ENCODE data around the gene CD2. TPM values are rescaled to one million over a fixed set of nuclear protein-coding genes. Genes with fewer than 3 reads are reported as not detected.

Gene CD2
- total RNA-seq, 1 experiment from 2014 or later: not detected

DNA sequence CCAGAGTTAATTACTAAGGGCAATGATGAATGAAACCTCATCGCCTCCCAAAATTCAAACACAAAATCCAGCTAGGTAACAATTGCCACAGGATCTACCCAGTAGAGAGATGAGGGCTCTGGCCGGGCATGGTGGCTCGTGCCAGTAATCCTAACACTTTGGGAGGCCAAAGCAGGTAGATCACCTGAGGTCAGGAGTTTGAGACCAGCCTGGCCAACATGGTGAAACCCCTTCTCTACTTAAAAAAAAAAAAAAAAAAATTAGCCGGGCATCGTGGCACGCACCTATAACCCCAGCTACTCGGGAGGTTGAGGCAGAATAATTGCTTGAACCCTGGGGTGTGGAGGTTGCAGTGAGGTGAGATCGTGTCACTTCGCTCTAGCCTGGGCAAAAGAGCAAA is 15.8 kb downstream of the CD2 start:
- no peak overlapping the region for H3K4me3 Mint-ChIP-seq (ENCODE audit: unreplicated experiment)
- H3K27ac Mint-ChIP-seq (ENCODE audit: unreplicated experiment): no peak overlapping the region
- no peaks in the 10 kb centered on the region for H3K27me3 Mint-ChIP-seq (ENCODE audit: insufficient read depth, unreplicated experiment)
- H3K4me3 ChIP-seq (ENCODE audit: low read depth, low read length): no peak overlapping the region
- no peaks in the 10 kb centered on the region for H3K36me3 ChIP-seq (ENCODE audit: control insufficient read depth, insufficient read depth, low read length)
- H3K4me1 ChIP-seq: no peaks in the 10 kb centered on the region
- H3K36me3 Mint-ChIP-seq (ENCODE audit: insufficient read depth, unreplicated experiment): no peaks in the 10 kb centered on the region
- intact Hi-C loops (cut with micrococcal nuclease; ENCODE audit: unreplicated experiment): no loop called here
- TF ChIP-seq, protein P1, sequence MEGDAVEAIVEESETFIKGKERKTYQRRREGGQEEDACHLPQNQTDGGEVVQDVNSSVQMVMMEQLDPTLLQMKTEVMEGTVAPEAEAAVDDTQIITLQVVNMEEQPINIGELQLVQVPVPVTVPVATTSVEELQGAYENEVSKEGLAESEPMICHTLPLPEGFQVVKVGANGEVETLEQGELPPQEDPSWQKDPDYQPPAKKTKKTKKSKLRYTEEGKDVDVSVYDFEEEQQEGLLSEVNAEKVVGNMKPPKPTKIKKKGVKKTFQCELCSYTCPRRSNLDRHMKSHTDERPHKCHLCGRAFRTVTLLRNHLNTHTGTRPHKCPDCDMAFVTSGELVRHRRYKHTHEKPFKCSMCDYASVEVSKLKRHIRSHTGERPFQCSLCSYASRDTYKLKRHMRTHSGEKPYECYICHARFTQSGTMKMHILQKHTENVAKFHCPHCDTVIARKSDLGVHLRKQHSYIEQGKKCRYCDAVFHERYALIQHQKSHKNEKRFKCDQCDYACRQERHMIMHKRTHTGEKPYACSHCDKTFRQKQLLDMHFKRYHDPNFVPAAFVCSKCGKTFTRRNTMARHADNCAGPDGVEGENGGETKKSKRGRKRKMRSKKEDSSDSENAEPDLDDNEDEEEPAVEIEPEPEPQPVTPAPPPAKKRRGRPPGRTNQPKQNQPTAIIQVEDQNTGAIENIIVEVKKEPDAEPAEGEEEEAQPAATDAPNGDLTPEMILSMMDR (IDR thresholded peaks at IDR 0.05; ENCODE audit: insufficient read depth in 1 of 2, low read depth in 1 of 2, low read length in 1 of 2, severe bottlenecking in 1 of 2, unreplicated experiment in 1 of 2): no peak
- POLR2A ChIA-PET: no interaction called here
- no TSS peak for BruUV-seq (replicated peaks)
- no peak for DNase-seq
- CTCF ChIA-PET: no interaction called here
- no peaks in the 10 kb centered on the region for H3K9me3 ChIP-seq
- H3K9me3 Mint-ChIP-seq (ENCODE audit: unreplicated experiment): peaks cover 9% of the 10 kb centered on the region
- no peaks in the 10 kb centered on the region for H3K27me3 ChIP-seq (replicated peaks; ENCODE audit: control insufficient read depth, insufficient read depth, low read length)
- H3K4me1 Mint-ChIP-seq (ENCODE audit: low read depth, unreplicated experiment): no peaks in the 10 kb centered on the region

DNA sequence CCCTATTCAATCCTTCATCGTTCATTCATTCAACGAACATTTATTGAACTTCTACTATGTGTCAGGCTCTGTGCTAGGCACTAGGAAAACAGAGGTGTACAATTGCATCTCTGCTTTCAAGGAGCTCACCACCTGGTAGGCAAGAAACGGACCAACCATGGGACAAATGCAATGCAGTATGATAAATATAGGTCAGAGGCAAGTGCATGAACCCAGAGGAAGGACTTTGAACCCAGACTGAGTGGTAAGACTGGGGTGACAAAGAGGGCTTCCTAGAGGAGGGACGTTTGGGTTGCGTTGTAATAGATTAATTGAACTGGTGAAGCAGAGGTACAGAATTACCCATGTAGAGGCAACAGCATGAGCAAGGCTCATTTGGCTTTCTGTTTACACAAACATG is 16.4 kb downstream of the CD2 start:
- Mint-ChIP-seq H3K4me1 (ENCODE audit: low read depth, unreplicated experiment) (no peaks in the 10 kb centered on the region), H3K36me3 (ENCODE audit: insufficient read depth, unreplicated experiment) (no peaks in the 10 kb centered on the region), H3K27ac (ENCODE audit: unreplicated experiment) (no peak overlapping the region), H3K27me3 (ENCODE audit: insufficient read depth, unreplicated experiment) (no peaks in the 10 kb centered on the region), H3K4me3 (ENCODE audit: unreplicated experiment) (no peak overlapping the region), H3K9me3 (ENCODE audit: unreplicated experiment) (peaks cover 3% of the 10 kb centered on the region)
- no peaks in the 10 kb centered on the region for H3K4me1 ChIP-seq
- H3K4me3 ChIP-seq (ENCODE audit: low read depth, low read length): no peak overlapping the region
- ChIA-PET POLR2A (no interaction called here), CTCF (no interaction called here)
- H3K36me3 ChIP-seq (ENCODE audit: control insufficient read depth, insufficient read depth, low read length): no peaks in the 10 kb centered on the region
- DNase-seq: no peak
- BruUV-seq (replicated peaks): no TSS peak
- TF ChIP-seq, protein P1 (IDR thresholded peaks at IDR 0.05; ENCODE audit: insufficient read depth in 1 of 2, low read depth in 1 of 2, low read length in 1 of 2, severe bottlenecking in 1 of 2, unreplicated experiment in 1 of 2): no peak
- H3K27me3 ChIP-seq (replicated peaks; ENCODE audit: control insufficient read depth, insufficient read depth, low read length): no peaks in the 10 kb centered on the region
- intact Hi-C loops (cut with micrococcal nuclease; ENCODE audit: unreplicated experiment): no loop called here
- H3K9me3 ChIP-seq: no peaks in the 10 kb centered on the region

DNA sequence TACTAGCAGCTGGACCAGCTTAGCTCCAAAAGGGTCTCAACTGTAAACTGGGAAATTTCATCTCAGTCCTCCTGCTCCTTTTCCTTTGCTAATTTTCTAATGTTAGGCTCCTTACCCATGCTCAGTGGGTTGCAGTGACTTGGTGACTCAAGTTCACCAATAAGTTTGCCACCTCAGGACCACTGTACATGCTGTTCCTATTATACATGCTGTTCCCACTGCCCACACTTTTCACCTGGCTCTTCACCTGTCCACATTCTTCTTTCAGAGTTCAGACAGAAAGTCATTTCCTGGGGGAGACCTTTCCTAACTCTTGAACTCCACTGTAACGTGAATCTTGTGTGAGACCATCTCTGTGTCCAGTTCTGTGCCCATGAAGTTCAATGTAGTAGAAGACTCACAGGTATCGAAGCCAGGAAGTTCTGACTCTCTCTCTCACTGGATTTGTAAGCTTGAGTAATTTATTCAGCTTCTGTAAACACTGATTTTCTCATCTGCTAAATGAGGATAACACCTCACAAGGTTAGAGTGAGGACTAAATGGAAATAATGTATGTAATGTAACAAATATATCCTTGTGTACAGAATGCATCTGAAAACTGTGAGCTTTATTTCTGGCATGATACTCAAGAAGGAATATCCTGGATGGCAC is 17.9 kb downstream of the CD2 start:
- H3K9me3 ChIP-seq: no peaks in the 10 kb centered on the region
- ChIA-PET POLR2A (no interaction called here), CTCF (interaction anchor here (0.6 kb wide), 1 partner anchor 109 kb away, joined by 3 read pairs; no protein-coding TSS in a partner anchor)
- H3K36me3 ChIP-seq (ENCODE audit: control insufficient read depth, insufficient read depth, low read length): no peaks in the 10 kb centered on the region
- no peaks in the 10 kb centered on the region for H3K4me1 ChIP-seq
- Mint-ChIP-seq H3K4me3 (ENCODE audit: unreplicated experiment) (no peak overlapping the region), H3K27me3 (ENCODE audit: insufficient read depth, unreplicated experiment) (no peaks in the 10 kb centered on the region), H3K27ac (ENCODE audit: unreplicated experiment) (no peak overlapping the region), H3K36me3 (ENCODE audit: insufficient read depth, unreplicated experiment) (no peaks in the 10 kb centered on the region), H3K4me1 (ENCODE audit: low read depth, unreplicated experiment) (no peaks in the 10 kb centered on the region), H3K9me3 (ENCODE audit: unreplicated experiment) (no peaks in the 10 kb centered on the region)
- no peaks in the 10 kb centered on the region for H3K27me3 ChIP-seq (replicated peaks; ENCODE audit: control insufficient read depth, insufficient read depth, low read length)
- no peak overlapping the region for H3K4me3 ChIP-seq (ENCODE audit: low read depth, low read length)
- DNase-seq: no peak
- intact Hi-C loops (cut with micrococcal nuclease; ENCODE audit: unreplicated experiment): no loop called here
- TF ChIP-seq, protein P1 (IDR thresholded peaks at IDR 0.05; ENCODE audit: insufficient read depth in 1 of 2, low read depth in 1 of 2, low read length in 1 of 2, severe bottlenecking in 1 of 2, unreplicated experiment in 1 of 2): no peak
- no TSS peak for BruUV-seq (replicated peaks)
